NCI-H1105 (cell line): Measurements from ENCODE around the gene MOV10.

Experiments
- DNase-seq: peaks from one replicate; lab custom pipeline; 2025; lab: John Stamatoyannopoulos, UW

MOV10 gene

DNA sequence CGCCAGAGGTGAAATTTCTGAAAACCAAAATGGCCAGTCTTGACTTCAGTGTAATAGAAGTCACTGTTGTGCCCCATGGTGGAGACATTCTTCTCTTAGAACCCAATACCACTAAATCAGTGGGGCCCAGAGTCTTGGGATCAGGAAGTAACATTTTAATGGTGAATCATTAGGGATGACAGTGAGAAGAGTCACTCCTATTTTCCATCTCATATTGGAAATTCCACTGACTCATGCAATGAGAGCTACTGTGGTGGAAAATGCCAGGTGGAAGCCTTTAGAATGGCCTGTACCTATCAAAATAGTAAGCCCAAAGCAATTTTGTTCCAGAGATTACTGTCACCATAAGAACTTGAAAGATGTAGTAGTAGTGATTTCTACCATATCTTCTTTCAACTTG lies 61.3 kb downstream of the MOV10 start:
- no peak for DNase-seq

- DNase-seq: no peak
Measured at GRCh38 chr1:112737573-112737972, 63.1 kb downstream of the MOV10 start.

- no peak for DNase-seq
Measured at GRCh38 chr1:112743174-112744008, 68.9 kb downstream of the MOV10 start.

DNA sequence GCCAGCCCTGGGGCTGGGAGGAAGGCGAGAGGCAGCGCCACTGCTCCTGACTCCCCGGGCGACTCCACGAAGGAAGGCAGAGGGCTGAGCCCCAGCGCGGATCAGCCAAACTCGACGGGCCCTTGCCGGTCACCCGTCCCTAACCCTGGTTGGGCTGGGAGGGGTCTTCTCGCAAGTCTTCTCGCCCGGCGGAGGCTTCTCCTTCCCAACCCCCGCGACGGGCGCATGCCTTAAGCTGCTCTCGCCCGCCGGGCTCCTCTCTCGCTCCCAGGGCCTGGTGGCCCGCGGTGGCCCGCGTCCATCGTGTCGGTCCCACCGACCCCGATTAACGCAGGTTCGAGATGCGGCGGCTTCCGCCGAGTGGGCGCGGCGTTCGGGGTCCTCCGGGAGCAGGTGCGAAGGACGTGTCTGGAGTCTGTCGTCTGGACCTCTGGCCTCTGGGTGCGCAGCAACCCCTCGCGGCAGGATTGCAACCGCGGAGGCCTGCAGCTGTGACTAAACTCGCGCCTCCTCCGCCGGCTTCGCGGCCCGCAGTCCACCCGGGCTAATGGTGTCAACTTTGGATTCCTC lies 69.6 kb downstream of the MOV10 start:
- no peak for DNase-seq

DNA sequence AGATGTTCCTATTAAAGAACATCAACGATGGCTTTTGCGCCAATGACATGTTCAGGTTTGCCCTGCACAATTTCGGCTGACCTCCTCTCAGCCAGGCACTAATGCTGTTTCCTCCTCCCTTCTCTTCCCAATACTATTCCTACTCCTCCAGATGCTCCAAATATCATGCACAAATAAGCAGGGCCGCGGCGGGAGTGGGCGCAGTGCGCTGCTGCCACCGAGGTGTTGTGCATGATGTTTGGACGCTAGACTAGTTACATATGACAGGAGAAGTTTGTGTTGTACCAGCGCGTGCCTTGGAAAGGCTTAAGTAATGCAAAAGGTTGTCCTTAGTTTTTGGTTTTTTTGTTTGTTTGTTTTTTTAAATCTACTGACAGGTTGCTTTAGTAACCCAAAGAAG lies 73.9 kb downstream of the MOV10 start:
- DNase-seq: no peak
